Body of pancreas (tissue), 4 donors: ENCODE measurements around the gene LRRC53. TPM values are rescaled to one million over a fixed set of nuclear protein-coding genes. Genes with fewer than 3 reads are reported as not detected.

ENCODE experiments used
- ATAC-seq: fragments of 150-250 bp; one replicate; pipeline ENCODE4 v1.9.1; 2016
- DNase-seq, 4 donors: peaks; one replicate each; pipeline ENCODE4 v3.0.0-alpha.2; 2019
- H3K27ac ChIP-seq, 4 donors: fragments of 200-600 bp; sonication (generic); 1 replicate in 3 of 4; 2 replicates in 1 of 4; pipeline versions ENCODE4 v1.5.1 to v1.6.1; 2016 to 2019; ENCODE audit warnings: mild to moderate bottlenecking in 1 of 4, mixed read lengths in 1 of 4, moderate library complexity in 1 of 4
- H3K27me3 ChIP-seq, 2 donors: fragments of 200-600 bp; sonication (generic); one replicate each; pipeline ENCODE4 v1.6.0; 2016; ENCODE audit warnings: mild to moderate bottlenecking in 1 of 2
- H3K36me3 ChIP-seq, 2 donors: fragments of 200-600 bp; sonication (generic); replicated peaks in 1 of 2; 2 replicates each; pipeline ENCODE4 v1.5.1; 2016; ENCODE audit warnings: low read depth in 2 of 2; ENCODE audit not compliant: insufficient read depth in 1 of 2
- H3K4me1 ChIP-seq: fragments of 200-600 bp; sonication (generic); one replicate; pipeline ENCODE4 v1.6.0; 2016
- H3K4me3 ChIP-seq, 2 donors: fragments of 200-600 bp; sonication (generic); 1 replicate in 1 of 2; 2 replicates in 1 of 2; pipeline ENCODE4 v1.5.1; 2016 to 2019
- H3K9me3 ChIP-seq, 3 donors: fragments of 200-600 bp; sonication (generic); 1 replicate in 2 of 3; 2 replicates in 1 of 3; pipeline ENCODE4 v1.5.1; 2016
- POLR2A ChIP-seq, 3 donors: fragments of 450-650 bp; IDR thresholded peaks; one replicate each; pipeline ENCODE4 v1.6.1; 2016; ENCODE audit warnings: antibody characterized with exemption in 3 of 3, mild to moderate bottlenecking in 2 of 3
- WGBS, 2 donors: methylation state at CpG; one replicate each; pipeline ENCODE4 v1.1.5; 2017; 5-methylcytosine and 5-hydroxymethylcytosine counted together
- intact Hi-C: fragments of 100-400 bp; cut with DNase I; formaldehyde crosslinking; loops from one replicate; pipeline ENCODE4 v1.15.1; 2023
- total RNA-seq, 2 donors: library from RNA; depleted of rRNA; stranded (reverse); fragments of >200 nt; gene quantifications; one replicate each; pipeline ENCODE4 v1.1.0, GENCODE V29; 2016
- TF ChIP-seq, protein P1 (sequence below), 7 experiments: fragments of 450-650 bp in 4 of 7; fragments of 200-600 bp in 3 of 7; sonication (generic) in 3 of 7; IDR thresholded peaks; one replicate each; pipeline ENCODE4 v1.5.1; 2016 to 2019; ENCODE audit warnings: antibody characterized with exemption in 7 of 7

LRRC53 gene
- total RNA-seq, 2 donors from 2014 or later = not detected

DNA sequence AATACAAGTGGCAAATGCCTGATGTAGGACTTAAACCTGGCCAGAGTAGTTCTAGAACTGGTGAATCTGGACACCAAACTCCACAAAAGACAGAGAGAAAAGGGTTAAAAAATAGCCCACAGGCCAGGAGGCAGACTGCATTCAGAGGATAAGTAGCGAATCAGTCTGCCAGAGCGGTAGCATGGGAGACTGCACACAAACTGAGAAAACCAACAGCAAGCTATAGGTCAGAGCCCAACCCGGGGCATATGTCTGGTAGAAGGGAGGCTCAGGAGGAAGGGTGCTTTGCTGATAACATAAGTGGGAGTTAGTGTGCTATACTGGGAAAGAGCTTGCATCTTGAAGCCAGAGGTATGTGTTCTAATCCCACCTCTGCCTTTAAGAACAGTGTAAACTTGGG, 4.0 kb downstream of the LRRC53 start:
- intact Hi-C loops = no loop called here
- no peak overlapping the region for H3K27ac ChIP-seq
- ATAC-seq (no peak), DNase-seq (no peak)
- no peaks in the 10 kb centered on the region for H3K9me3 ChIP-seq
- no peaks in the 10 kb centered on the region for H3K27me3 ChIP-seq
- no peak overlapping the region for H3K4me3 ChIP-seq
- TF ChIP-seq, protein P1, sequence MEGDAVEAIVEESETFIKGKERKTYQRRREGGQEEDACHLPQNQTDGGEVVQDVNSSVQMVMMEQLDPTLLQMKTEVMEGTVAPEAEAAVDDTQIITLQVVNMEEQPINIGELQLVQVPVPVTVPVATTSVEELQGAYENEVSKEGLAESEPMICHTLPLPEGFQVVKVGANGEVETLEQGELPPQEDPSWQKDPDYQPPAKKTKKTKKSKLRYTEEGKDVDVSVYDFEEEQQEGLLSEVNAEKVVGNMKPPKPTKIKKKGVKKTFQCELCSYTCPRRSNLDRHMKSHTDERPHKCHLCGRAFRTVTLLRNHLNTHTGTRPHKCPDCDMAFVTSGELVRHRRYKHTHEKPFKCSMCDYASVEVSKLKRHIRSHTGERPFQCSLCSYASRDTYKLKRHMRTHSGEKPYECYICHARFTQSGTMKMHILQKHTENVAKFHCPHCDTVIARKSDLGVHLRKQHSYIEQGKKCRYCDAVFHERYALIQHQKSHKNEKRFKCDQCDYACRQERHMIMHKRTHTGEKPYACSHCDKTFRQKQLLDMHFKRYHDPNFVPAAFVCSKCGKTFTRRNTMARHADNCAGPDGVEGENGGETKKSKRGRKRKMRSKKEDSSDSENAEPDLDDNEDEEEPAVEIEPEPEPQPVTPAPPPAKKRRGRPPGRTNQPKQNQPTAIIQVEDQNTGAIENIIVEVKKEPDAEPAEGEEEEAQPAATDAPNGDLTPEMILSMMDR (IDR thresholded peaks at IDR 0.05) = no peak
- TF ChIP-seq POLR2A (IDR thresholded peaks at IDR 0.05) = no peak
- no peaks in the 10 kb centered on the region for H3K36me3 ChIP-seq
- H3K4me1 ChIP-seq = no peaks in the 10 kb centered on the region
- 11 to 20% methylated on average over 3 of the region's 3 CpGs for WGBS, 2 donors

DNA sequence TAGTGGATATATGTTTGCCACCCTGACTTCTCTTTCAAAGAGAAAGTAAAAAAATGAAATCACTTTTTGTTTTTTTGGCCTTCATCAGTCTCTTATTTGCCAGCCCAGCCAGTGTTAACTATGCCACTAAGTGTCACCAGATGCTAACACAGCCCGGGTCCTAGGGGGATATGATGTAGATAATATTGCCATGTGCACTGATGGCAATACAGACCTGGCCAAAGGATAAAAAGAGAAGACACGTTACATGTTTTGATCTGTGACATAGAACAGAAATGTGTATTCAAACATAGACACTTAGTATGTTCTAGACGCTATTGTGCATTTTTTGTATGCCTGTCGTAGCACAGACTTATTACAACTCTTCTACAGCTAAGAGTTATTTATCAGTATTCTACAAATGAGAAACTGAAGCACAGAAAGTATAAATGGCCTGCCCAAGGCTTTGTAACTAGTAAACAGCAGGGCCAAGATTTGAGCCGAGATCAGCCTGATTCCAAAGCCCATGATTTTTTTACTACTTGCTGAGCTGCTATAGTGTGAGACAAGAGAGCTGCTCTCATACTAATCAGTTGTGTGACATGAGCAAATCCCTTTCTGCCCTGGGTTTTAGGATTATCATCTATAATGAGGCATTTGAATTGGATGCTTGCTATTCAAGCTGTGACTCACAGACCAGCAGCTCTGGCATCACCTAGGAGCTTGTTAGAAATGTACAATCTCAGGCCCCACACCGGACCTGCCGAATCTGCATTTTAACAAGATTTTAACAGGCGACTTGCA, 6.3 kb downstream of the LRRC53 start:
- Histone ChIP-seq H3K4me1 (no peaks in the 10 kb centered on the region), H3K36me3 (no peaks in the 10 kb centered on the region), H3K4me3 (no peak overlapping the region), H3K9me3 (no peaks in the 10 kb centered on the region), H3K27ac (no peak overlapping the region), H3K27me3 (no peaks in the 10 kb centered on the region)
- 55 to 64% methylated on average over 8 of the region's 8 CpGs for WGBS, 2 donors
- TF ChIP-seq POLR2A (IDR thresholded peaks at IDR 0.05) = no peak
- TF ChIP-seq, protein P1 (IDR thresholded peaks at IDR 0.05) = no peak
- intact Hi-C loops = no loop called here
- DNase-seq (no peak), ATAC-seq (no peak)

DNA sequence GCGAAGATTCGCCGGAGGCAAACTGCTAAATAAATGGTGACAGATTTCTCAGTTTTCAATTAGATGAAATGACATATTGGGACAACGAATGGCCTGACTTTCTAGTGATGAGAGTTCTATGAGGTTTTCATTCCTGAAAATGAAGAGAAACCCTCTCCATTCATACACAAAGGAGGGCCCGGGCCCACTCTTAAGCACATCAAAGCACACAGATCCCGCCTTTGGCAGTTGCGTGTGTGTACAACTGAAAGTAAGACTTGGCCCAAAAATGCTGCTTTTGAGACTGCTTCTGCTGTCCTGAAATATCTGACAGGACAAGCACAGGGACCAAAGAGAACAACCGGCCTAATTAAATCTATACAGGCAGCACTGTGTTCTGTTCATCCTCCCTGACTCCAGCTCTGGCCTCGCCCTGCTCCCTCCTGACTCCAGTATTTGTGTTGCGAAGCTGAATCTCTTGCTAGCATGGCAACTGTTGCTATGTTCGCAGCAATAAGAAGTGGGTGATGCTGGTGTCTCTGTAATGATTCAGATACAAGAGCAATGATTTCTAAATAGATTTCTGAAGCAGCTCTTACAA, 7.4 kb downstream of the LRRC53 start:
- 59 to 68% methylated on average over 11 of the region's 11 CpGs for WGBS, 2 donors
- Histone ChIP-seq H3K9me3 (no peaks in the 10 kb centered on the region), H3K4me1 (no peaks in the 10 kb centered on the region), H3K36me3 (no peaks in the 10 kb centered on the region), H3K27ac (no peak overlapping the region), H3K27me3 (no peaks in the 10 kb centered on the region), H3K4me3 (no peak overlapping the region)
- intact Hi-C loops = no loop called here
- peak in 2 of 4 donors; percentile 5 to 8 for DNase-seq
- TF ChIP-seq, protein P1 (IDR thresholded peaks at IDR 0.05) = no peak
- no peak for TF ChIP-seq POLR2A (IDR thresholded peaks at IDR 0.05)
- no peak for ATAC-seq

DNA sequence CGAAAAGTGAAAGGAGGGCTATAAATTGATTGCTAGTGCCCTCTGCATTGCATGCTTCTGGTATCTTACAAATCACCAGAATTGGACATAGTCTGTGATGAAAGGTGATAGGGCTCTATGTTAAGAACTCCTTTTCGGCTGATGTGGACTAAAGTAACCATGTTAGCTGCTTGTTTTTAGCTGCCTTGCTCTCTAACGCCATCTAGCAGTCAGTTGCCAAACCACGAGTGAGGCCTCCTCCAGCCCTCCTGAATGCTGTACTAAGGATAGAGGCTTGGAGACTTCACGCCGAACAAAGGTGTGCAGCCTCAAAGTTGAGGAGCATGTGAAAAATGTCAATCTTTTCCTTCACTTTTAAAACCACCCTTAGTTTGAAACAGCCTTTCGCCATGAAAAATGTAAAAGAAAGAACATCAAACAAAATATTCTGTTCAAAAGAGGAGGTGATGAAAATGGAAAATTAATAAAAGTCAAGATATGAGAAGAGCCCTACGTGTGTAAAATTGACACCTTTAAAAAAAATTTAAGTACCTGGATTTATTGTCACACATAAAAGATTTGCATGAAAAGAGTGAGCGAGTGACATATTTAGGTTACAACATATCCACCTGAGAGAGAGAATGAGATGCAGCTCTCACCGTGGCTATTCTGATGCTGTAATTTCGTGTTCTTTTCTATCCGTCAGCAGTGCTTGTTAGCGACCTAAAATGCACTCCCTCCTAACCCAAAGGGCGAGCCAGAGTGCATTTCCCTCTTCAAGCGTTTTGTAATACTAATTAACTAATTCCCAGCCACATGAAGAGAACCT, 8.1 kb downstream of the LRRC53 start:
- Histone ChIP-seq H3K9me3 (no peaks in the 10 kb centered on the region), H3K36me3 (no peaks in the 10 kb centered on the region), H3K4me3 (no peak overlapping the region), H3K4me1 (no peaks in the 10 kb centered on the region), H3K27me3 (no peaks in the 10 kb centered on the region), H3K27ac (no peak overlapping the region)
- TF ChIP-seq POLR2A (IDR thresholded peaks at IDR 0.05) = no peak
- TF ChIP-seq, protein P1 (IDR thresholded peaks at IDR 0.05) = peak; percentile 16 to 51 (median 44)
- WGBS, 2 donors = 33 to 34% methylated on average over 15 of the region's 15 CpGs
- DNase-seq (peak; percentile 40 to 56 (median 42)), ATAC-seq (peak; percentile 47)
- intact Hi-C loops = no loop called here
